A375 (cell line): ENCODE data around the gene OMP. TPM values are rescaled to one million over a fixed set of nuclear protein-coding genes. Genes with fewer than 3 reads are reported as not detected.

Source experiments
- total RNA-seq: library from RNA; depleted of rRNA; stranded (reverse); fragments of >200 nt; shearing (Covaris generic); gene quantifications from 2 replicates; pipeline ENCODE4 v1.2.3, GENCODE V29; 2014; rRNA removed

OMP gene, protein sequence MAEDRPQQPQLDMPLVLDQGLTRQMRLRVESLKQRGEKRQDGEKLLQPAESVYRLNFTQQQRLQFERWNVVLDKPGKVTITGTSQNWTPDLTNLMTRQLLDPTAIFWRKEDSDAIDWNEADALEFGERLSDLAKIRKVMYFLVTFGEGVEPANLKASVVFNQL
- total RNA-seq, result not detected in 2 replicates

DNA sequence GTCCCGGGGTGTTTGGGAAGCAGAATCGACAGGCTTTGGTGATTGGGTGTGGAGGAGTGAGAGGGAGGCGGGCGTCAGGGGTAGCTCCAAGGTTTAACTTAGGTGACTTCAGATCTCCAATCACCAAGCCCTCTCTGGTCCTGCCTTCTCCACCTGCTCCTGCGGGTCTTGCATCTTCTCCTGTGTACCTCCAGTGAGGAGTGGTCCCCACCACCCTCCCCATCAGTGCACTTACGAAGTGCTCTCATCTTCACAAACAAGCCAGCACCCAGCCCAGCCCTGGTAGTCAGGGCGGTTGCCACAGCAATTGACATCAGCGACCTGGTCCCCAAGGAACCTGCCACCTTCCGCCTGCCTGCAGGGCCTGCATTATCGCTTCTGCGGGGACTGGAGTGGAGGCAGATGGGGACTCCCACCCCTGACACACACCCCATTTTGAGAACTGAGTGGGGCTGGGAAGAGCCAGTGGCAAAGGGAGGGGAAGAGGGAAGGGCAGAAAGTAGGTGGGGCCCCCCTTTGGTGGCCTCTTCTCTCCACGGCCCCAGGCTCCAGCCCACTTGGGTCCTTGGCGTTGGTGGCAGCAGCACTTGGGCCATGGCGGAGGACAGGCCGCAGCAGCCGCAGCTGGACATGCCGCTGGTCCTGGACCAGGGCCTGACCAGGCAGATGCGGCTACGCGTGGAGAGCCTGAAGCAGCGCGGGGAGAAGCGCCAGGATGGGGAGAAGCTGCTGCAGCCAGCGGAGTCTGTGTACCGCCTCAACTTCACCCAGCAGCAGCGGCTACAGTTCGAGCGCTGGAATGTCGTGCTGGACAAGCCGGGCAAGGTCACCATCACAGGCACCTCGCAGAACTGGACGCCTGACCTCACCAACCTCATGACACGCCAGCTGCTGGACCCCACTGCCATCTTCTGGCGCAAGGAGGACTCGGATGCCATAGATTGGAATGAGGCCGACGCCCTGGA, at the start of gene OMP:
Gene OMP, plus strand, starts transcription at position 595 of the 965 bp plus-strand sequence. Its CDS starts 0 bp downstream, at position 595.

GRCh38 chr11:77066229-77067042, 36.2 kb upstream of the OMP start, which contains the start of gene CAPN5:
TSS of gene CAPN5 (plus strand) at chr11:77066971. CDS start at chr11:77084887, 17,916 bp downstream.

GRCh38 chr11:77127920-77128691, 25.5 kb downstream of the OMP start, which contains the start of gene MYO7A:
TSS of gene MYO7A (plus strand) at chr11:77128246. CDS start at chr11:77130635, 2,389 bp downstream.

Other genes with a start within 250 kb of the OMP start
- 5.0 and 15.5 TPM in 2 replicates for gene ACER3, start 241.9 kb upstream of the OMP start, total RNA-seq
- not detected in 2 replicates for gene B3GNT6, start 68.4 kb upstream of the OMP start, total RNA-seq
- 8.6 and 13.3 TPM in 2 replicates for gene CAPN5, start 35.9 kb upstream of the OMP start, total RNA-seq
- 0.49 and 0.88 TPM in 2 replicates for gene MYO7A, start 25.4 kb downstream of the OMP start, total RNA-seq
- gene GDPD4, start 198.8 kb downstream of the OMP start, total RNA-seq, result 1.2 TPM in 1 of 2 replicates, not detected in the other